Activated CD4-positive, CD25-positive, alpha-beta regulatory T cell (primary cell): ENCODE measurements around the gene DNAJB6.

Source experiments
- DNase-seq, 4 experiments: peaks; one replicate each; lab custom pipeline; 2025; lab: John Stamatoyannopoulos, UW

Gene DNAJB6

DNA sequence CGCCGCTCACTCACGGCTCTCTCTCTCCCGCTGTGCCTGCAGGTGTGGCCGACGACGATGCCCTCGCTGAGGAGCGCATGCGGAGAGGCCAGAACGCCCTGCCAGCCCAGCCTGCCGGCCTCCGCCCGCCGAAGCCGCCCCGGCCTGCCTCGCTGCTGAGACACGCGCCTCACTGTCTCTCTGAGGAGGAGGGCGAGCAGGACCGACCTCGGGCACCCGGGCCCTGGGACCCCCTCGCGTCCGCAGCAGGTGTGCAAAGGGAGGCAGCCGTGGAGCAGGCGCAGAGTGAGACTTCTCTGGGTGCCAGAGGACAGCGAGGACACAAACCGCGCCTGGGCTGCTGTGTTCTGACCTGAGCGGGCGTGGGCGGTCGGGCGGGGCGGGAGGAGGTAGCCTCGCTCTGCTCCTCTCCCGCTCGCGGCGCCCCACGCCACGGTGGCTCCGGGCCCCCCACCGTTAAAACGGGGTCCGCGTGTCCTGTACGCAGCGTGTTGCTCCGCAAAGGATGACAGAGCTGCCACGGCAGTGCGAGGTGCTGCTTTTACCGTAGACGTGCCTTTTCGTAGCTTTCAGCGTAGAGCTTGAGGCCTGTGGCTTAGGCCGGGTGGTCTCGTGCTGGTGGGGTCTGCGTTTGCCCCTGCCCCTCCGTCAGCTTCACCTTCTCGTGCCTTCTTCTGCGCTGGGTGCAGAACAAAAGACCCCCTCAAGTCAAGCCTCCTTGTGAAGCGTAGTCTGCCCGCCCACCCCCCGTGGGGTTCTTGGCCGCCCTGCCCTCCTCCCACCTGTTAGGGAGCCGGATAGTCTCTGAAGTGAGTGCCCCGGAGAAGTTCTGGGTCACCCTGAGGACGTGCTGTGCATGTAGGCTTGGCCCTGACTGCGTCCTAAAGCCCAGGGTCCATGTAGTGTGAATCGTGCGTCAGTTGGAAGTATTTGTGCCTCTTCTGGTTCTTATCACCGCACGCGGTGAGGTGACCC lies 73.2 kb downstream of the DNAJB6 start:
- no peak for DNase-seq

- no peak for DNase-seq
Measured at GRCh38 chr7:157410831-157411556, 74.2 kb downstream of the DNAJB6 start.

DNA sequence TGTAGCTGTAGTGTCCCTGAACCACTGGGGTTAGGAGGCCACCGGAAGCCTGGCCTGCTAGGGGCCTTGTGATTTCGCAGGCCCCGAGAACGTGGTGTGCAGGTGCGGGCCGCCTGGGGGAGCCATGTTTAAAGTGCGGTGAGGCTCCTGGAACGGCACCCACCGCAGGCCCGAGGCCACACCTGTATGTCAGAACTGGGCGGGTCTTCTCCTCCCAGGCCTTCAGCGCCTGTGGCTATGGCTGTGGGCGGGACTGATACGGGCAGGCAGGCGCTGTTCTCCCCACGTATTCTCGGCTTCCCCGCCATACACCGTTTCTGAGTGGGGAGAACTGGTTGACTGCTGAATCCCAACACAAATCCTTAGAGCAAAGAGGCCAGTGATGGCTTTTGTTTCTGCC lies 74.8 kb downstream of the DNAJB6 start:
- DNase-seq, result no peak

DNA sequence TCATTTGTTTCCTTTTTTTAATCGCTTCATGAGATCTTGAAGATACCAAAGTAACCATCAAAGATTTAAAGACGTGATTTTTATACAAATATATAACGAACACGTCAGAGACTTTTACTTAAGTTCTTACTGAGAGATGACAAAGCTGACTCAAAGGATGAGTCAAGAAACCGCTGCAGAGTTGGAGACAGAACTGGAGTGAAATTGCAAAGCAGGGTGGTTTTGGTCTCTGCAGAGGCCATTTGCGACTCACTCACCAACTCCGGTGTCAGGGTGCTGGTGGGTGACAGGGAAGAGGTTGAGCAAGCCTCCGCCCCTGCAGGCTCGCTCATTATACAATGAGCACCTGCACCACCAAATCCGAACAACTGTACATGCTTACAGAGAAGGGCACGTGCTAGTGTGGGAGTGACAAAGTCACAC lies 75.2 kb downstream of the DNAJB6 start:
- DNase-seq, result no peak

DNA sequence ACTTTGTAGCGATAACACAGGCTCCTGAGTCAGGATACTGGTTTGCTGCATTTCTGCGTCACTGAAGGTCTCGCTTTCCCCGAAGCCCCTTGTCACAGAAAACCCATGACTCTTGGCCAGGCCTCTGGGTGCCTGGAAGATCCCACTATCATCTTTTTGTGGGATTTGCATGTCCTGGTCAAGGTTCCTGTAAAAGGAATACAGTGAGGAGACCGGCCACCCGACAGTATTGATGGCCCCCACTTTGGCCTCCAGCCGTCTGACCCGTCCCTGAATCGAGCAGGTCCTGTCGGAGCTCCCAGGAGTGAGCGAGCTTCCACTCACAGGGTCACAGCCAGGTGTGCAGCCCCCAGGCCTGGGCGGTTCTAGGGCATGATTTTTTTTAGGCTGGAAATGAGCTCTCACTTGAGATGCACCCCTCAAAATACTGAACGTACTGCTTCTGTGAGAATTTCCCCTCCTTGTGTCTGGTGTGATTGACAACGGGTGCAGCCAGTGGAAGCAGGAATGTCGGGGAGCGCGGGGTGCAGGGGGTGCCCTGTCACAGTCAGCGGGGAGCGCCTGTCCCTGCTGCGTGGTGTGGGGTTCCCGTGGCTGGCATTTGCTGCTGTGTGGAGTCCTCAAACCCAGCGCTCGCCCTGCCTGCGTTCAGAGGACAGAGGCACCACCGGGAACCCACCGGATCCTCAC lies 75.8 kb downstream of the DNAJB6 start:
- DNase-seq, result no peak

DNA sequence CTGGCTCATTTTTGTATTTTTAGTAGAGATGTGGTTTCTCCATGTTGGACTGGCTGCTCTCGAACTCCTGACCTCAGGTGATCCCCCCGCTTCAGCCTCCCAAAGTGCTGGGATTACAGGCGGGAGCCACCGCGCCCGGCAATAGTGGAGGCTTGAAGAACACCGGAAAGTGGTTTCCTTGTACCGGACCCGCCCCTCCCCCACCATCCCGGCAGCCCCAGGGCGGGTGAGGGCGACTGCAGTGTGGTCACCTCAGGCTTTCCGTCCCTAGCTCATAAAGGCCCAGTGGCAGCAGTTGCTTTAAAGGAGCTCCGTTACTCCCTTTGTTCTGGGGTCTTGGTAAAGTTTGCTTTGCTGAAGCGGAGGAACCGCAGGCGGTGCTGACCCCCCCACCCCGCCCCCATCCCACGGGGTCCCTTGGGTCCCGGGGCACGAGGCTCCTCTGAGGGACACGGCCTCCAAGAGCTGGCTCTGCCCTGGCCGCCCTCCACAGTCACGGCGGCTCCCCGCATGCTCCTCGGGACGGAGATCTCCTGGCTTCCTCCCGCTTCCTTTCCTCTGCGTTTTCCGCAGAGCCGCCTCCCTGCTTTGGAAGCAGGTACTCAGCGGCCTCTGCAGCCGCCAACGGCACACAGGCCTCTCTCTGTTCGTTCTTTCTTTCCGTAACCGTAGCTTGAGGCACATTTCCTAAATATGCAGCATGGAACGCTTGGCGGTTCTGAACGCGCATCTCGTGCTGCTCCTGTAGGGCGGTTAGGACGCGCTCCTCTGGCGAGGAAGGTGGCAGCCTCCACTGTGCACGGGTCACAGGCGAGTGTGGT lies 77.3 kb downstream of the DNAJB6 start:
- no peak for DNase-seq

DNA sequence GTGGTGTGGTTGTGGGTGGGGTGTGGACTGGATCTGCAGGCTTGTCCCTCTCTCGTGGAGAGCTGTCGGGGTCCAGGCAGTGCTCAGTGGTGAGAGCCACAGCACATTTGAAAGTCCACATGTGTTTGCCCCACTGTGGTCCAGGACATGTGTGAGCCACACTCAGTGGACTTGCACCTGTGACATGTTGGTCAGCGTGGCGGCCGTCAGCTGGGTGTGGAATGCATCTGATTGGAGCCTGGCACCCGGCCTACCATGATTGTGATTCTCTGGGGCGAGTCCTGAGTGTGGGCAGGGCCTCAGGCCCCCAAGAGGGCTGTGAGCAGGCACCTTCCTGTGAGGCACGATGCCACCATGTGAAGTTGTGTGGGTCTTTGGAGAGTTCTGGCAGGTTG lies 77.9 kb downstream of the DNAJB6 start:
- DNase-seq, result no peak

DNA sequence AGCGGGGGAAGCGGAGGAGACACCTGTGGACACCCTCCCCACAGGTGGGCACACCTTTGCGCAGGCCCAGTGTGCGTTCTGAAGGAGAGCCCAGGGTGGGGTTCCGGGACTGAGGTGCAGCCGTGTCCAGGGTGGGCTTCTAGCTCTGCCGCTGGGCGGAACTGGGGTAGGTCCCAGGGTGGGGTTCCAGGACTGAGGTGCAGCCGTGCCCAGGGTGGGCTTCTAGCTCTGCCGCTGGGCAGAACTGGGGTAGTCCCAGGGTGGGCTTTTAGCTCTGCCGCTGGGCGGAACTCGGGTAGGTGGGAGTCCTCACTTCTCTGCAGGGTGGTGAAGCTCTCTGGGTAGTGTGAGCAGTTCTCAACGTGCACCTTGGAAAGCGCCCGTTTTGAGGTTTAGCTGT lies 78.7 kb downstream of the DNAJB6 start:
- no peak for DNase-seq

GRCh38 chr7:157416011-157416410 lies 79.2 kb downstream of the DNAJB6 start:
- no peak for DNase-seq

- DNase-seq, result no peak
Measured at GRCh38 chr7:157418204-157419034, 81.6 kb downstream of the DNAJB6 start.

- DNase-seq, result no peak
Measured at GRCh38 chr7:157419035-157419293, 82.2 kb downstream of the DNAJB6 start.

GRCh38 chr7:157422279-157422678 lies 85.5 kb downstream of the DNAJB6 start:
- no peak for DNase-seq

GRCh38 chr7:157423348-157423747 lies 86.5 kb downstream of the DNAJB6 start:
- no peak for DNase-seq

DNA sequence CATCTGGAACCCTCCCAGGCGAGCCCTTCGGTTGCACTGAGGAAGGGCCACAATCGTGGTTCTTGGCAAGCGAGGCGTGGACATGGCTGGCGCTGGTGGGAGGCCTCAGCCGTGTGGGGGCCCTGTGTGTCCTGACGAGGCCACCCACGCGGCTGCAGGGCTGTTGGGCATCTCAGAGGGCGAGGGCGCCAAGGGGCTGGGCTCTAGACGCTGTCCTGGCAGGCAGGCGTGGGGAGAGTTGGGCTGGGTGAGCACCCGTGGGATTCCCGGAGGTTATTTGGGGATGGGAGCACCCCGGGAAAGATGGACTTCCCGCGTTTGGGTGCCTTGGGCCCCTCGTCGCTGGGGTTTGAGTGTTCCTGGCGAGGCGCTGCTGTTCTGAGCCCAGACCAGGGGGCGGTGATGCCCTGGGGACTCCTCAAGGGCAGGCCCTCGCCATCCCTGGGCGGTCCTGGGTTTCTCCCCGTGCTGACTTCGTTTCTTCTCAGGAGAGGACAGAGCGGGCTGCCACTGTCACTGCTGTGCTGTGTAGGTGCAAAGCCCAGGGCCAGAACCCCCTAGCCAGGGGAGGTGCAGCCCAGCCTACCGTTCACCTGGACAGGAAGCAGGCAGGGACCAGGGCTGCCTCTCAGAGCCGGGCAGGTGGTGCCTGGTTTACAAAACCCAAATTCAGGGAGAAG lies 87.2 kb downstream of the DNAJB6 start:
- no peak for DNase-seq

DNA sequence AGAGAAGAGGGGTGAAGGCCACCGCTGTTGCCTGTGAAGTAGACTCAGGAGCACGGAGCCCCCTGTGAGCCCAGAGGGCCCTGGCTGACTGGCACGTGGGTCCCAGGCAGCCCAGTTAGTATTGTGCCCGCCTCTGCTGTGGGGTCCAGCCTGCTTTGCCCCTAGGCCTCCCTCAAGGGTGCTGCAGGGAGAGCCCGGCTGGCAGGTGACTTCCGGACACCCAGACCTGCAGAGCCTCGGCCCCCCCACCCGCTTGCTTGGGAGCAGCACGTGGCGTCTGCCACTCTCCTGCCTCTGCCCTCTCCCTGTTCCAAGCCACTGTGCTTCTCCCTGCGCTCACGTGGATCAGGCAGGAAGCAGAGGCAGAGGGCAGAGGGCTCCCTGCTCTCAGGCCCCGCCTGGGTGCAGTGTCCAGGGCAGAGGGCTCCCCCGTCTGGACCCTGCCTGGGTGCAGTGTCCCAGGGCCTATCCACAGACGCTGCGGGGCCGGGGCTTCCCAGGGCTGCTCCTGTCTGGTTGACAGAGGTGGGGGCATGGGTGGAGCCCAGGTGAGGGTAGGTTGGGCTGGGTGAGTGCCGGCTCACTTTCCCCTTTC lies 88.4 kb downstream of the DNAJB6 start:
- DNase-seq, result no peak

- DNase-seq, result no peak
Measured at GRCh38 chr7:157425761-157426160, 89.0 kb downstream of the DNAJB6 start.

DNA sequence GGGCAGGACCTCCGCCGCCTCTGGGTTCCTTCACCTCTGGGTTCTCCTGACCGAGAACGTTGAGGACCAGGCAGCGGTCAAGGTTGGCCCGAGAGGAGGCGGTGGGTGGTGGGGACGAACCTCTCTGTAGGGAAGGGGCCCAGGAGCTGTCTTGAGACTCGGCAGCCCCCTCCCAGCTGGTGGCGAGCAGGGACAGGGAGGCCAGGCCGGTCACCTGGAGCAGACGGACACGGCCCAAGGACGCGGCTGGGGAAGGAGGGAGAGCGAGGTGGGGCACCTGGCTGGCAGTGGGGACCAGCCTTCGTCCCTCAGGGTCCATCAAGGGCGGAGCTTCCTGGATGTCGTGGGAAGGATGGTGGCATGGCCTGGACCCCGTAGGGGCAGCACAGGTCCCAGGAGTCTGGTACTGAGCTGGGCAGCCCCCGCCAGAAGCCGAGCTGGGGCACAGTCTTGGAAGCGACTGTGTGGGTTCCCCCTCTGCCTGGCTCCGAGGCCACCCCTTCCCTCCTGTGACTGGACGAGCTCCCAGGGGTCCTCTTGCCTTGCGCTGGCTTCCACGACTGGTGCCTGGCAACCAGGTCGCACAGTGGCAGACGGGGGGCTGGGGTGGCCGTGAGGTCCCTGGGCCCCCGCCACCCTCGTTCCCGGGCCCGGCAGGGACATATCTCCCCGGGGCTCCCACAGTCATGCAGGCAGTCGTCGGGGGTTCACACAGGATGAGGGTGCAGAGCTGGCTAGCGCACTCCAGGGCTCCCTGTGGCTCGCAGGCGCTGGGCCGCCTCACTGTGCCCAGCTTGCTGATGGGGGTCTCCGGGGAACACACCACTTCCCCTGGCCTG lies 89.9 kb downstream of the DNAJB6 start:
- DNase-seq, result no peak

DNA sequence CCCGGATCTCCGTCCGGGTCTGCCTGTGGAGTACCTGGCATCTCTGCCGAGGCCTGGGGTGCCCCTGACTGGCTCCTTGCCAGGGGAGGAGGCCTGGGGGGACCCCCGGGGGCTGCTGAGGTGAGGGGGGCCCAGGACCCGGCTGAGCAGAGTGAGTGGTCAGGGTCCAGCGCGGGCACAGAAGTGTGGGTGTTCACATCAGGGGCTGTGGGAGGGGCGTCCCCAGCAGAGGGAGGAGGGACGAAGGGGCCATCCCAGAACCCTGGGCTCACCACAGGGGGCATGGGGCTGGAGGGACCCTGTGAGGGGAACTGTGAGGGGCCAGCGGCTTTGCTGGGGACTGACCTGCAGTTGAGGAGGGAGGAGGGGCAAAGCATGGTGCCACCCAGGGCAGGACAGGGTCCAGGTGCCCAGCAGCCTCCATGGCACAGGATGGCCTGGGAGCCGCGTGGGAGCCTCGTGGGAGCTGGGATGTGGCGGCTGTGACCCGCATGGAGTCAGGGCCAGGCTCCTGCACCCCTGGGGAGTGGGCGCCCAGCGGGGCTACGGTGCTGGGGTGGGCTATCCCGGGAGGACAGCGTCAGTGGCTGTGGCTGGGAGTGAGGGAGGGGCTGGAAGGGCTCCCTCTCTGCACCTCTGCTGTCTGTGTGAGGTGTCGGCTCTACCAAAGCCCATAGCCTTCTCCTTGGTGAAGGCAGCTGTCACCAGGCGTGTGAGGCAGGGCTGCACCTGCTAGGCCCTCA lies 91.2 kb downstream of the DNAJB6 start:
- no peak for DNase-seq
